Right cardiac atrium (tissue), 5 donors: ENCODE measurements around the gene PHPT1. TPM values are rescaled to one million over a fixed set of nuclear protein-coding genes. Genes with fewer than 3 reads are reported as not detected.

Experiments
- ATAC-seq, 2 donors: fragments of 200-7000 bp; cut with Tn5 transposase; one replicate each; pipeline versions ENCODE4 v1.8.0 to v1.9.1; 2020; ENCODE audit warnings: moderate library complexity in 2 of 2, mild to moderate bottlenecking in 1 of 2
- DNase-seq, 3 donors: peaks; one replicate each; pipeline ENCODE4 v3.0.0-alpha.2; 2020
- H3K27ac ChIP-seq: one replicate; pipeline ENCODE4 v1.5.1; 2013; ENCODE audit warnings: mild to moderate bottlenecking, low read length, control low read depth, moderate library complexity
- H3K27me3 ChIP-seq: one replicate; pipeline ENCODE4 v1.6.1; 2013; ENCODE audit not compliant: control insufficient read depth, insufficient read depth
- H3K4me1 ChIP-seq: one replicate; pipeline ENCODE4 v1.6.1; 2013; ENCODE audit warnings: low read length; ENCODE audit not compliant: control insufficient read depth, insufficient read depth
- H3K4me3 ChIP-seq: one replicate; pipeline ENCODE4 v1.5.1; 2013; ENCODE audit warnings: low read length, control low read depth
- H3K9me3 ChIP-seq: one replicate; pipeline ENCODE4 v1.6.1; 2013; ENCODE audit warnings: low read length; ENCODE audit not compliant: control insufficient read depth
- WGBS: extraction: QIAGEN DNeasy Blood & Tissue Kit; methylation state at CpG from one replicate; pipeline ENCODE4 v1.1.7; 2013; 5-methylcytosine and 5-hydroxymethylcytosine counted together
- intact Hi-C, 4 donors: fragments of 100-400 bp; cut with DNase I; formaldehyde crosslinking; loops; one replicate each; pipeline versions ENCODE4 v1.11.0 to v1.14.0; 2022 to 2023
- polyA plus RNA-seq: library from polyadenylated mRNA; stranded (reverse); fragments of 200-250 nt; gene quantifications from one replicate; pipeline ENCODE4 v1.2.3, GENCODE V29; 2013
- total RNA-seq, 4 donors: library from RNA; stranded (reverse); fragmentation: NEBNext Ultra II Directional; extraction: Animal tissue kit (Norgen Biotek cat#: 25700); gene quantifications; one replicate each; pipeline ENCODE4 v1.2.1, GENCODE V29; 2021
- donor health status: healthy with polysubstance abuse.
- donor health status: DM: no; HTN: yes; CAD: no.
- donor health status: DM: no; HTN: no; CAD: no.
- donor health status: DM: no; HTN: yes; CAD: no; lungs with severe emphysema.
- donor health status: DM: yes; HTN: yes; CAD: no.

Gene PHPT1
- total and polyA plus RNA-seq, 5 donors = 176 to 329 (median 205) TPM

- DNase-seq (no peak), ATAC-seq (no peak)
- Histone ChIP-seq H3K27ac (no peak overlapping the region), H3K4me3 (no peak overlapping the region), H3K9me3 (no peaks in the 10 kb centered on the region), H3K27me3 (no peaks in the 10 kb centered on the region), H3K4me1 (peaks cover 9% of the 10 kb centered on the region)
- intact Hi-C loops = loop anchor here in 2 of 4 donors (5.0 to 10.0 kb wide), 3 partner anchors 96 to 141 kb away; partner anchors contain the start of genes FBXW5 (in 2 of the 2) and C8G (in 1 of the 2)
- WGBS = 13% methylated on average over 98 of the region's 98 CpGs
These were observed 2.7 kb upstream of the PHPT1 start for GRCh38 chr9:136846376-136847087.

- intact Hi-C loops = loop anchor here in 2 of 4 donors (5.0 to 10.0 kb wide), 3 partner anchors 95 to 140 kb away; partner anchors contain the start of genes FBXW5 (in 2 of the 2) and C8G (in 1 of the 2)
- peak; percentile 18 to 19 for ATAC-seq
- Histone ChIP-seq H3K4me1 (peaks cover 2% of the 10 kb centered on the region), H3K27me3 (no peaks in the 10 kb centered on the region), H3K27ac (peak overlapping the region; percentile 37), H3K9me3 (no peaks in the 10 kb centered on the region), H3K4me3 (peak overlapping the region; percentile 70)
- peak; percentile 73 to 92 (median 89) for DNase-seq
- WGBS = 5% methylated on average over 75 of the region's 75 CpGs
These were observed 2.0 kb upstream of the PHPT1 start for GRCh38 chr9:136847088-136847825.

GRCh38 chr9:136847826-136848392 is 1.3 kb upstream of the PHPT1 start:
- Histone ChIP-seq H3K27ac (peak overlapping the region; percentile 85), H3K4me3 (peak overlapping the region; percentile 70), H3K27me3 (no peaks in the 10 kb centered on the region), H3K9me3 (no peaks in the 10 kb centered on the region), H3K4me1 (peaks cover 2% of the 10 kb centered on the region)
- DNase-seq (peak; percentile 92 to 97 (median 96)), ATAC-seq (peak; percentile 55 to 56)
- intact Hi-C loops = loop anchor here in 2 of 4 donors (5.0 to 10.0 kb wide), 3 partner anchors 94 to 139 kb away; partner anchors contain the start of genes FBXW5 (in 2 of the 2) and C8G (in 1 of the 2)
- WGBS = under 1% methylated on average over 48 of the region's 48 CpGs

- Histone ChIP-seq H3K9me3 (no peaks in the 10 kb centered on the region), H3K27ac (peak overlapping the region; percentile 85), H3K4me3 (peak overlapping the region; percentile 70), H3K27me3 (no peaks in the 10 kb centered on the region), H3K4me1 (peaks cover 2% of the 10 kb centered on the region)
- DNase-seq (peak; percentile 63 to 85 (median 83)), ATAC-seq (peak; percentile 8 to 25)
- intact Hi-C loops = loop anchor here in 2 of 4 donors (5.0 to 10.0 kb wide), 3 partner anchors 94 to 139 kb away; partner anchors contain the start of genes FBXW5 (in 2 of the 2) and C8G (in 1 of the 2)
- WGBS = 1% methylated on average over 50 of the region's 53 CpGs
These were observed 694 bp upstream of the PHPT1 start for GRCh38 chr9:136848393-136849037.

- WGBS = 40% methylated on average over 43 of the region's 43 CpGs
- intact Hi-C loops = loop anchor here in 3 of 4 donors (5.0 to 10.0 kb wide), 3 partner anchors 92 to 137 kb away; partner anchors contain the start of genes FBXW5 (in 3 of the 3) and C8G (in 2 of the 3)
- ATAC-seq = no peak
- DNase-seq = peak in 2 of 3 donors; percentile 63 to 78
- H3K4me3 ChIP-seq = peak overlapping the region; percentile 60
- H3K27me3 ChIP-seq = no peaks in the 10 kb centered on the region
- no peaks in the 10 kb centered on the region for H3K9me3 ChIP-seq
- peaks cover 2% of the 10 kb centered on the region for H3K4me1 ChIP-seq
- H3K27ac ChIP-seq = peak overlapping the region; percentile 40
These were observed 1.0 kb downstream of the PHPT1 start for GRCh38 chr9:136849960-136850865.

- H3K4me3 ChIP-seq = no peak overlapping the region
- no peaks in the 10 kb centered on the region for H3K9me3 ChIP-seq
- H3K27me3 ChIP-seq = no peaks in the 10 kb centered on the region
- H3K27ac ChIP-seq = no peak overlapping the region
- intact Hi-C loops = loop anchor here in 1 of 4 donors (10.0 kb wide), 1 partner anchor 94 kb away; the partner anchor contains the start of genes C8G and FBXW5
- H3K4me1 ChIP-seq = peaks cover 2% of the 10 kb centered on the region
- WGBS = 80% methylated on average over 23 of the region's 23 CpGs
- no peak for ATAC-seq
- peak; percentile 21 to 63 (median 51) for DNase-seq
These were observed 1.9 kb downstream of the PHPT1 start for GRCh38 chr9:136850866-136851775.

- H3K4me3 ChIP-seq = no peak within 1 kb of the TSS
- H3K27ac ChIP-seq = no peak within 1 kb of the TSS
- DNase-seq = peak; percentile 29 to 74 (median 62)
- peaks cover 2% of the 10 kb centered on the region for H3K4me1 ChIP-seq
- WGBS = 66% methylated on average over 23 of the region's 23 CpGs
- H3K9me3 ChIP-seq = no peaks in the 10 kb centered on the region
- intact Hi-C loops = loop anchor here in 1 of 4 donors (10.0 kb wide), 1 partner anchor 93 kb away; the partner anchor contains the start of genes C8G and FBXW5
- no peaks in the 10 kb centered on the region for H3K27me3 ChIP-seq
- no peak for ATAC-seq
These were observed 2.9 kb downstream of the PHPT1 start, which contains the start of gene MAMDC4 for GRCh38 chr9:136851941-136852663. Gene MAMDC4 (plus strand): TSS chr9:136852346. CDS start chr9:136852417, 71 bp downstream.
